Esophagus squamous epithelium (tissue), 4 donors: ENCODE measurements around the gene DGCR6.

Source experiments
- POLR2A ChIP-seq, 4 donors: fragments of 450-650 bp; IDR thresholded peaks; one replicate each; pipeline ENCODE4 v1.6.1; 2017; ENCODE audit warnings: antibody characterized with exemption in 4 of 4, mild to moderate bottlenecking in 4 of 4, moderate library complexity in 3 of 4
- TF ChIP-seq, protein P1 (sequence below), 6 experiments: fragments of 450-650 bp in 4 of 6; fragments of 200-600 bp in 2 of 6; sonication (generic) in 2 of 6; IDR thresholded peaks; one replicate each; pipeline ENCODE4 v1.5.1; 2016 to 2019; ENCODE audit warnings: antibody characterized with exemption in 6 of 6, mild to moderate bottlenecking in 4 of 6, moderate library complexity in 4 of 6

DNA sequence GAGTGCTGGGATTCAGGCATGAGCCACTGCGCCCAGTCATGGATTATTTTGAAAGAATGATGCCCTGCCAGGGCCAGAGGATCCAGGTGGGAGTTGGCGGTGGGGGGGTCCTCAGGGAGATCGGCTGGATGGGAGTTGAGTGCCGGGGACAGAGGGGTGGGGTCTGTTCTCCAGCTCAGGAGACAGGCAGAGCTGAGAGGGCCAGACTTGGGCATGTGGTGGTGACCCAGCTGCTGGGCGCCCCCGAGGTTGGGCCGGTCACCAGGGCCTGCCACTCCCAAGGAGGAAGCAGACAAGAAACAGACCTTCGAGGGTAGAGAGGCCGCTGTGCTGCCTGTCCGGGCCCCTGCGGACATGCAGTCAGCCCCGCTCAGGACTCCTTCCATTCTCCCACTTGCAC, 41.8 kb downstream of the DGCR6 start:
- TF ChIP-seq, protein P1, sequence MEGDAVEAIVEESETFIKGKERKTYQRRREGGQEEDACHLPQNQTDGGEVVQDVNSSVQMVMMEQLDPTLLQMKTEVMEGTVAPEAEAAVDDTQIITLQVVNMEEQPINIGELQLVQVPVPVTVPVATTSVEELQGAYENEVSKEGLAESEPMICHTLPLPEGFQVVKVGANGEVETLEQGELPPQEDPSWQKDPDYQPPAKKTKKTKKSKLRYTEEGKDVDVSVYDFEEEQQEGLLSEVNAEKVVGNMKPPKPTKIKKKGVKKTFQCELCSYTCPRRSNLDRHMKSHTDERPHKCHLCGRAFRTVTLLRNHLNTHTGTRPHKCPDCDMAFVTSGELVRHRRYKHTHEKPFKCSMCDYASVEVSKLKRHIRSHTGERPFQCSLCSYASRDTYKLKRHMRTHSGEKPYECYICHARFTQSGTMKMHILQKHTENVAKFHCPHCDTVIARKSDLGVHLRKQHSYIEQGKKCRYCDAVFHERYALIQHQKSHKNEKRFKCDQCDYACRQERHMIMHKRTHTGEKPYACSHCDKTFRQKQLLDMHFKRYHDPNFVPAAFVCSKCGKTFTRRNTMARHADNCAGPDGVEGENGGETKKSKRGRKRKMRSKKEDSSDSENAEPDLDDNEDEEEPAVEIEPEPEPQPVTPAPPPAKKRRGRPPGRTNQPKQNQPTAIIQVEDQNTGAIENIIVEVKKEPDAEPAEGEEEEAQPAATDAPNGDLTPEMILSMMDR (IDR thresholded peaks at IDR 0.05), result no peak
- no peak for TF ChIP-seq POLR2A (IDR thresholded peaks at IDR 0.05)
